Left renal cortex interstitium (tissue), 4 donors: ENCODE results near the gene MYL1. TPM values are rescaled to one million over a fixed set of nuclear protein-coding genes. Genes with fewer than 3 reads are reported as not detected.

Experiments used
- DNase-seq, 4 donors: peaks; one replicate each; pipeline ENCODE4 v3.0.0-alpha.2; 2013; ENCODE audit warnings: low read depth in 4 of 4, low spot score in 2 of 4, missing footprints in 1 of 4
- polyA plus RNA-seq, 4 donors: library from polyadenylated mRNA; unstranded; fragments of 120-200 nt; gene quantifications; one replicate each; pipeline ENCODE4 v1.2.1, GENCODE V29; 2013; ENCODE audit not compliant: insufficient read length in 4 of 4

MYL1 gene
- polyA plus RNA-seq: under 1 TPM in 1 of 4 donors, not detected in 3; 0.76 TPM

GRCh38 chr2:210315015-210315788 lies at the start of gene MYL1:
TSS of gene MYL1 (minus strand) at chr2:210315174. CDS start at chr2:210315042, 132 bp downstream.
- no peak for DNase-seq

- DNase-seq: no peak
These were observed 48.9 kb upstream of the MYL1 start for GRCh38 chr2:210363876-210364275.

DNA sequence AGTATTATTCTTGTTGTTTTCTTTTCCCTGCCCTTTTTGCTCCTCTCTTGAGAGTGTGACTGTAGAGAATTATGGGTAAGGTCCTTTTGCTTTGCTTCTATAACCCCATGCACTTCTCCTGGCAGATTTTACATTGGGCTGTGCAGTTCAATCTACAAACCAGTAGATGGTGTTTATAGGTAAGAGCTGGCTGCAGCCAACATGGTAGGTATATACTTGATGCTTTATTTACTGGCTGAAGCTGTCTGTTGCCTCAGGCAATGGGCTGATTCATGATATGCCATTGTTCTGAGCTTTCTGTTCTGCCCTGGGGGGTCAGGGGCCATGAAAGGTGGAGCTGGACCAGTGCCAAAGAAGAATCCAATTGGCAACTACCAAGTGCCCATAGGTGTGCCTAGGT lies 48.3 kb upstream of the MYL1 start:
- DNase-seq: no peak

DNA sequence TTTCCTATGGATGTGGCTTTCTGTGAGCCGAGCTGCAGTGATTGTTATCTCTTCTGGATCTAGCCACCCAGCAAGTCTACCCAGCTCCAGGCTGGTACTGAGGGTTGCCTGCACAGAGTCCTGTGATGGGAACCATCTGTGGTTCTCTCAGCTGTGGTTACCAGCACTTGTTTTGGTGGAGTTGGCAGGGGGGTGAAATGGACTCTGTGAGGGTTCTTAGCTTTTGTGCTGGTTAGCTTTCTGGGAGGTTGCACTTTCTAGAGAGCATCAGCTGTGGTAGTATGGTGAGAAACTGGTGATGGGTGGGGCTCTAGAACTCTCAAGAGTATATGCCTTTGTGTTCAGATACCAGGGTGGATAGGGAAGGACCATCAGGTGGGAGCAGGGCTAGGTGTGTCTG lies 45.4 kb upstream of the MYL1 start:
- DNase-seq: no peak

- no peak for DNase-seq
These were observed 42.0 kb upstream of the MYL1 start for GRCh38 chr2:210356944-210357343.

- no peak for DNase-seq
These were observed 22.2 kb upstream of the MYL1 start for GRCh38 chr2:210337159-210337558.

DNA sequence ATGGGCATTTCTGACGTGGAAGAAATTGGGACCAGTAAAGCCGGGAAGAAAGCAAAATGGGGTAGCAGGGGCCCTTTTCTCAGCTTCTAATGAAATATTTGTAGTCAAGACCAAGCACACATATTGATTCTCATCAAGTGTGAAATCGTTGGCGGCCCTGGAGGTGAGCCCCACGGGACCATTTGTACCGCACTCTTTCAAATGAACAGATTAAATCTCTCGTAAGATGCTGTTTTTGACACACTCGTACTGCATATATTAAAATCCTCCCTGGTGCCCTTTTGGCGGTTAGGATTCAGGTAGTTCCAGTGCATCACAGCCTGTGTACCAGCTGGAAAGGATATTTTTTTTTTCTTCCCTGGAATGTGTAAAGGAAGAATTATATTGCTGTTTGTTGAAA lies 9.9 kb upstream of the MYL1 start:
- DNase-seq: no peak

DNA sequence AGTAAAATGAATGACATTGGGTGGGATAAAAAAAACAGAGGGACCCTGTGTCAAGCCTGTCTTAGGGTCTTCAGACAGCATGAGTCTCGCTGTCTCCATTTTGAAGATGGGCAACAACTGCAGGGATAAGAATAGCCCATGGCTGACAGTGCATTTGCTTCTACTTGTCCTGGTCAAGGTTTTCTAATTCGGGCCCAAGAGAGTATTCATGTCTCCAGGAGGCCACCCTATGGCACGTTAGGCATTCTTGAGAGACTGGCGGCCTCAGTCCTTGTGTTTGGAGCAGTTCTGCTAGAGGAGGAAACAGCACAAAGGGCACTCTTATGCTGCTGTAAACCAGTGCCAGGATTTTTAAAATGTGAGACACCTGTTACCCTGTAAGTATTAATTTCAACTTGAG lies 9.5 kb upstream of the MYL1 start:
- no peak for DNase-seq

- DNase-seq: no peak
These were observed 8.0 kb upstream of the MYL1 start for GRCh38 chr2:210323003-210323402.

DNA sequence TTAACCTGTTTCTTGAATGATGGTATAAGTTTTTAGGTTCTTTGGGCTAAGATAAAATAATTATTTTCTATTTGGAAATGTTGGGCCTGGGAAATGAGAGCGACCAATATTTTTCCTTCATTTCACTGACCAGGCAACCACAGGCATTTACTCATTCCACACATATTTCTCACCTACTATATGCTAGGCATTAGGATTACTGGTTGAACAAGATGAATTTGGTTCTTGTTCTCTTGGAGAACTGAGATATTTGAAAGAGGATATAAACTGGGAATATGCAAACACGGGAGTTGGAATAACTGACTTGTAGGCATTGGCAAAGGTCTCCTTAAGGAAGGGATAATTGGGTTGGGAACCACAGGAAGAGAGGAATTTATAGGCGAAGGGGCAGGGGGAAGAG lies 3.9 kb upstream of the MYL1 start:
- no peak for DNase-seq

DNA sequence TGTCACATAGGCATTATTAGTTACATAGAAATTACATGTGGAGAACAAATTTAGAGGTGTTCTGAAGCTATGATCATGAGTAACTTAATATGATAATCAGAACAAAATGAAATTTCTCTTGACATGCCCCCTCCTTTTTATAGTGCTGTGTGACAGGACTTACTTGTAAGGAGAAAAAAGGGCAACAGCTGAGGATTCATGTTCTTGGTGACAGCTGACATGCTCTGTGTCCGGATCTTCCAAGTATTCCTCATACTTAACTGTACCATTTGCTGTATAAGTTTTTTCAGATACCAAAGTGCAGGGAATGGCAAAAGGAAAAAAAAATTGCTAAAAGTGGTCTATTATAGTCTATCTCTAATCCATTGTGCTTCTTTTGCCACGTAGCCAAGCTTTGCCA lies 3.5 kb upstream of the MYL1 start:
- no peak for DNase-seq

DNA sequence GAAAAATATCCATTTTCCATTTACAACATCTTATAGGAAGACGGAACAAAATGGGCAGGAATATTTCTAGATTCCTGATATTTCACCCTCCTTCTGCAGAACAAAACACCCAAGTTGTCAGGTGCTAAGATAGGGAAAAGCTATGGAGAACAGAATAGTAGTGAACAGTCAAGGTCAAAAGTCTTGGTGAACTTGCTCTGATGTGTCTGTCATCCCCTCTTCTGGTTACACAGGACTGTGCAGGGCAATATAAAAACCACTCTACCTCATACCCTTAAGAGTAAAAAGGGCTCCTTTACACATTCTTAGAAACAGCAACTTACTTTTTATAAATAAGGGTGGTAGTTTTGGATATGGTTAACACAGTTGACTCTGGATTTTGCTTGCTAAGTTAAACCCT lies 4.4 kb downstream of the MYL1 start:
- no peak for DNase-seq

DNA sequence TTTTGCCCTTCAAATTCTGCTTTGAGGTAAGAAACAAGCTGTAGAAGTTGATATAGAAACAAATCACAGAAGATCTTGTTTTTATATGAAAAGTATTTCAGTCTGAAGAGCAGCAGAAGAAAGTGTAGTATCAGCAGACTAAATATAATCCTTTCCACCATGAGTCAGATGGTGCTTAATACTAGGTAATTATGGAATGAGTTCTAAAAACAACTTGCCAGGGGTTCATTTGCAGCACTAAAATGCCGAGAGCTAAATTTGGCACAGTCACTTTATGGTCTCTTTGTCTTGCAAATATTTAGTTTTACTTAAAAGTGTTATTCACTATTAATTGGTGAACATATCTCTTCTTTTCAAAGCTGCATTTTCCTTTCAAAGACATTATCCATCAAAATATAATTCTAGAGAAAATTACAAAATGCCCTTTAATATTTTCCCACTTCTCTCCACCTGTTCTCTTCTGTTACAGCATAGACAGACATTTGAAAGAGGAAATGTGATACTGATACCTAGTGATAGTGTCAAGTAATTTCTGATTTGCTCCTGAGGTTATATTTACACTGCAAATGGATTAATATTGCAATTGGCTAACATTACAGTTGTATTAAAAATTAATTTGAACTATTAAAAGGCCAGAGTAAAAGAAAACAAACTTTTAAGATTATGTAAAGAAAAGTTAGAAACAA lies 5.3 kb downstream of the MYL1 start:
- no peak for DNase-seq

DNA sequence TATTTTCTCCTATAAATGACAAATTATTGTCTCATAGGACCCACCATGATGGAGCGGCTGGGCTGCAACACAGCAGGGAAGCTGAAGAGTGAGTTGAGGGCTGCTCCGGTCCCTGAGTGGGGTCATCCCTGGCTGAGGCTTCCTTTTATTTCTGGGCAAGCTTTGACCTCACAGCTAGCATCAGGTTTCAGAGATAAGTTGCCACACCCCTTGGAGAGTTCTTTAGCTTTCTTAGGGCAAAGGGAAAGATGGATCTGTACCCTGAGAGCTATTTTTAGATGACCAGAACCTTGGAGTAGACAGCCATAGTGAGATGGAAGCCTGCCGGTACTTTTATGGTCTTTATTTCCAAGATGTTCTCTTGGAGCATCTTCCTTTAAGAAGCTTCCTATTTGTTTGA lies 11.5 kb downstream of the MYL1 start:
- no peak for DNase-seq

DNA sequence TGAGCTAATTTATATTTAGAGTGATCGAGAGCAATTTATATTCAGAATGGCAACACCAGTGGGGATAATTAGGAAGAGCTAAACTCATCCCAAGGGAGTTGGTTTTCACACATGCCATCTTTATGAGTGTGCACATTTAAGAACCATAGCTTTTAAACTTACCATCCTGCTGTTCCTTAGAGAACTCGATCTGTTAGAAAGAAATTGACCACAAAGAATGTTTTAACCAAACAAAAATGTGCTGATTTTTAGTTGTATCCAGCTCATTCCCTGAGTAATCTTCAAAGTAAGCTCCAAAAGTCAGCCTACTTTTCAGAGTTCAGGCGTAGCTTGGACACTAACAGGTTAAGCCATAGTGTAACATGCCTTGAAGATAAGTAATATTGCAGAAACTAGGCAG lies 12.6 kb downstream of the MYL1 start:
- DNase-seq: no peak

DNA sequence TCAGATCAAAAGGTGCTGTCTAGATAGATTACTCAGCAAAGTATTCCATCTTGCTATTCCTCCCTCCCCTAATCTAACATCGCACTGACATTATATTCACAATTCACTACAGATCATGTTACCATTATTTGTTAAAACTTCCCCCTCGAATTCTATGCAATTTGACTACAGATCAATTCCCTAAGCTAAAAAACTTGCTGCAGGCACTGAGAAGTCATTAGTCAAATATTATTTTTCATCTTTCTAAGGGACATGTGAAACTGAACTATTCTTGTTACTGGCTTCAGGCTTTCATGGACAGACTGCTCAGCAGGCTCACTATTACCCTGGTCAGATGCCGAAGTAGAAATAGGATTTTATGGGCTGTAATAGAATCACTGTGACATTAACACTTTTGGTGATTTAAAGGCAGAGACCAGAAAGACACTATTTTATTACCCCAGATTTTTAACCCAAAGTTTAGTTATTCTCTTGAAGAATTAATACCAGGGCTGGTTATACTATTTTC lies 15.1 kb downstream of the MYL1 start:
- no peak for DNase-seq

- no peak for DNase-seq
These were observed 26.6 kb downstream of the MYL1 start for GRCh38 chr2:210288408-210288807.

GRCh38 chr2:210287301-210287700 lies 27.7 kb downstream of the MYL1 start:
- DNase-seq: no peak

- no peak for DNase-seq
These were observed 28.8 kb downstream of the MYL1 start for GRCh38 chr2:210286123-210286680.

DNA sequence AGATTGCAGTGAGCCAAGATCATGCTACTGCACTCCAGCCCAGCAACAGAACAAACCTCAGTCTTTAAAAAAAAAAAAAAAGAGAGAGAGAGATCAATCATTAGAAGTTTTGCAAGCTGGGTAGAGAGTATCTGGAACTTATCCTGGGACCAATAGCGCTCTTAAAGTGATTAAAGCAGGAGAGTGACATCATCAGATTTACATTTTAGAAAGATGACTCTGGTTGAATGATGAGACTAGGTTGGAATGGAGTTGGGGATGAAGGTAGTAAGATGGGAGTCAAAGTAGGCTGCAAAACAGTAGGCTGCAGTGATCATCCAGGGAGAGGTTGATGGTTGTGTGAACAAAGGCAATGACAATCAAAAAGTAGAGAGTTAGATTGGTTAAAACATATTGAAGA lies 37.8 kb downstream of the MYL1 start:
- no peak for DNase-seq

DNA sequence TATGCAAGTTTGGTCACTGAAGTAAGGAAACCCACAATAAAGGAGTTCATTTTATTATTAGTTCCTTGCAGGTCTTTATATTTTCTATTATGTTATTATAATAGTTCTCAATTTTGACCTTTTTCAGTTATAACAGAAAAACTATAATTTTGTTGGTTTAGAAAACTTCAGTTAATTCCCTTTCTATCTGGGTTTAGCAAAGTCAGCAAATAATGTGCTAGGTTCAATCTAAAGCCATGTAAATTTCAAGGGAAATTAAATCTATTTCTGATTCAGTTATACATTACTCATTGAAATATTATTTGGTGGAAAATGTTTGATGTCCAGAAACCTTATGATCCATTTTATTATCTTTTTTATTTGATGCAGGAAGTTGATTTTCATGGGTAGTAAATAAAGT lies 43.7 kb downstream of the MYL1 start:
- DNase-seq: no peak

DNA sequence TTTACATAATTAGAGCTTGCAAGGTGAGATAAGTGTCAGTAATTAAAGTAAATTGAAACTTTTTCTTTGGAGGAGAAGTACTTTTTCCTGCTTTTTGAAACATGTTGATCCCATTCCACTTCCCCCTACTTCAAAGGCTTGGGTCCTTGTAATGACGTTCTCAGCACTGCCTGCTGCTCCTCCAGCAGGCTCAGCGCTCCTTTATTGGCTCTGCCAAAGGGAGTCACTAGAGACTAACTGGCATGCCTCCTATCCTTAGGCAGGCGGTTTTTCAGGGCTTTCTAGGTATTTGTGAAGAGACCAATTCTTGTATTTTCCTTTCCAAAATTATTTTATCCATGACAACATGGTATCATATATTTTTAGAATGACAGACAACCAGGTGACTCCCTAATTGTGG lies 45.8 kb downstream of the MYL1 start:
- DNase-seq: no peak
